Duodenal mucosa (tissue), 2 donors: ENCODE results near the gene ERGIC1.

ENCODE experiments used
- H3K27ac ChIP-seq: one replicate; pipeline ENCODE4 v1.7.0; 2013; ENCODE audit warnings: low read depth, low read length
- H3K27me3 ChIP-seq, 2 donors: one replicate each; pipeline ENCODE4 v1.7.0; 2013; ENCODE audit warnings: low read length in 2 of 2, control low read depth in 1 of 2; ENCODE audit not compliant: insufficient read depth in 2 of 2, control insufficient read depth in 1 of 2
- H3K36me3 ChIP-seq, 2 donors: one replicate each; pipeline ENCODE4 v1.7.0; 2013; ENCODE audit warnings: low read length in 2 of 2, control low read depth in 1 of 2; ENCODE audit not compliant: insufficient read depth in 2 of 2, control insufficient read depth in 1 of 2
- H3K4me1 ChIP-seq, 2 donors: one replicate each; pipeline ENCODE4 v1.7.0; 2013; ENCODE audit warnings: low read length in 2 of 2, control low read depth in 1 of 2; ENCODE audit not compliant: insufficient read depth in 2 of 2, control insufficient read depth in 1 of 2
- H3K4me3 ChIP-seq, 2 donors: one replicate each; pipeline ENCODE4 v1.7.0; 2013; ENCODE audit warnings: low read length in 2 of 2, low read depth in 1 of 2
- H3K9ac ChIP-seq, 2 donors: one replicate each; pipeline ENCODE4 v1.7.0; 2013; ENCODE audit warnings: low read length in 2 of 2, low read depth in 1 of 2
- H3K9me3 ChIP-seq, 2 donors: one replicate each; pipeline ENCODE4 v1.7.0; 2013; ENCODE audit warnings: low read length in 2 of 2, control low read depth in 1 of 2; ENCODE audit not compliant: control insufficient read depth in 1 of 2

Gene ERGIC1

GRCh38 chr5:172898843-172899369 lies 64.9 kb downstream of the ERGIC1 start:
- Histone ChIP-seq H3K27ac (peak overlapping the region; percentile 86), H3K9ac (no peak overlapping the region), H3K4me3 (no peak overlapping the region), H3K36me3 (peaks cover 32 to 45% of the 10 kb centered on the region in 2 donors), H3K9me3 (no peaks in the 10 kb centered on the region), H3K27me3 (no peaks in the 10 kb centered on the region), H3K4me1 (peaks cover 11 to 25% of the 10 kb centered on the region in 2 donors)

GRCh38 chr5:172899436-172899835 lies 65.4 kb downstream of the ERGIC1 start:
- H3K27ac ChIP-seq = no peak overlapping the region
- no peaks in the 10 kb centered on the region for H3K27me3 ChIP-seq
- no peak overlapping the region for H3K9ac ChIP-seq
- no peak overlapping the region for H3K4me3 ChIP-seq
- H3K36me3 ChIP-seq = peaks cover 32 to 45% of the 10 kb centered on the region in 2 donors
- H3K4me1 ChIP-seq = peaks cover 16 to 30% of the 10 kb centered on the region in 2 donors
- no peaks in the 10 kb centered on the region for H3K9me3 ChIP-seq

GRCh38 chr5:172901012-172901780 lies 67.1 kb downstream of the ERGIC1 start:
- Histone ChIP-seq H3K9me3 (no peaks in the 10 kb centered on the region), H3K36me3 (peaks cover 24 to 42% of the 10 kb centered on the region in 2 donors), H3K4me1 (peaks cover 27 to 42% of the 10 kb centered on the region in 2 donors), H3K27ac (peak overlapping the region; percentile 65), H3K9ac (no peak overlapping the region), H3K4me3 (no peak overlapping the region), H3K27me3 (no peaks in the 10 kb centered on the region)

- Histone ChIP-seq H3K9ac (peak overlapping the region in 1 of 2 donors; percentile 35), H3K27ac (peak overlapping the region; percentile 65), H3K36me3 (peaks cover 24 to 35% of the 10 kb centered on the region in 2 donors), H3K9me3 (no peaks in the 10 kb centered on the region), H3K4me1 (peaks cover 27 to 42% of the 10 kb centered on the region in 2 donors), H3K27me3 (no peaks in the 10 kb centered on the region), H3K4me3 (no peak overlapping the region)
These were observed 67.9 kb downstream of the ERGIC1 start for GRCh38 chr5:172901788-172902496.

- H3K9me3 ChIP-seq = no peaks in the 10 kb centered on the region
- no peak overlapping the region for H3K4me3 ChIP-seq
- peak overlapping the region; percentile 51 to 79 for H3K9ac ChIP-seq
- peaks cover 27 to 41% of the 10 kb centered on the region in 2 donors for H3K4me1 ChIP-seq
- H3K36me3 ChIP-seq = peaks cover 19 to 28% of the 10 kb centered on the region in 2 donors
- no peaks in the 10 kb centered on the region for H3K27me3 ChIP-seq
- H3K27ac ChIP-seq = peak overlapping the region; percentile 94
These were observed 68.7 kb downstream of the ERGIC1 start for GRCh38 chr5:172902497-172903472.

GRCh38 chr5:172903790-172904189 lies 69.7 kb downstream of the ERGIC1 start:
- Histone ChIP-seq H3K4me3 (no peak overlapping the region), H3K4me1 (peaks cover 27 to 31% of the 10 kb centered on the region in 2 donors), H3K27ac (peak overlapping the region; percentile 94), H3K36me3 (peaks cover 11 to 18% of the 10 kb centered on the region in 2 donors), H3K9ac (peak overlapping the region; percentile 51 to 79), H3K9me3 (no peaks in the 10 kb centered on the region), H3K27me3 (no peaks in the 10 kb centered on the region)

- Histone ChIP-seq H3K36me3 (peaks cover 8 to 14% of the 10 kb centered on the region in 2 donors), H3K4me1 (peaks cover 27 to 31% of the 10 kb centered on the region in 2 donors), H3K9ac (peak overlapping the region; percentile 51 to 79), H3K9me3 (no peaks in the 10 kb centered on the region), H3K27ac (peak overlapping the region; percentile 94), H3K27me3 (no peaks in the 10 kb centered on the region), H3K4me3 (no peak overlapping the region)
These were observed 70.2 kb downstream of the ERGIC1 start for GRCh38 chr5:172904312-172904642.

GRCh38 chr5:172904643-172905345 lies 70.7 kb downstream of the ERGIC1 start:
- no peaks in the 10 kb centered on the region for H3K27me3 ChIP-seq
- peak overlapping the region; percentile 94 for H3K27ac ChIP-seq
- no peaks in the 10 kb centered on the region for H3K9me3 ChIP-seq
- H3K9ac ChIP-seq = peak overlapping the region; percentile 51 to 79
- H3K36me3 ChIP-seq = peaks cover 8 to 13% of the 10 kb centered on the region in 2 donors
- H3K4me3 ChIP-seq = no peak overlapping the region
- peaks cover 27 to 31% of the 10 kb centered on the region in 2 donors for H3K4me1 ChIP-seq
